Measurements from ENCODE around the gene GPBAR1.
A peak's percentile ranks its signal among the peaks of the same experiment; 100 is the strongest.

The GPBAR1 gene

GRCh38 chr2:218219934-218220333 lies 40.9 kb upstream of the GPBAR1 start:
- H3K79me2 ChIP-seq (ENCODE audit: low read length): peaks cover 87% of the 10 kb centered on the region
- peak; percentile 23 for DNase-seq
- peak overlapping the region; percentile 88 for H3K4me2 ChIP-seq (ENCODE audit: low read depth, low read length)
- peaks cover 11% of the 10 kb centered on the region; the same call in 1 of the 2 replicates for H4K20me1 ChIP-seq (ENCODE audit: insufficient read depth, low read length)
- H3K4me1 ChIP-seq (ENCODE audit: low read length): peaks cover 51% of the 10 kb centered on the region
- H3K27me3 ChIP-seq (replicated peaks; ENCODE audit: insufficient read depth, low read length): no peaks in the 10 kb centered on the region
- H3K9ac ChIP-seq (ENCODE audit: low read length): peak overlapping the region; percentile 92; the same call in 1 of the 2 replicates
- no peaks in the 10 kb centered on the region for H3K9me2 ChIP-seq (replicated peaks; ENCODE audit: insufficient read depth, low read length)
- no peak for TF ChIP-seq EZH2phosphoT487 (IDR thresholded peaks at IDR 0.05; ENCODE audit: low read length)
- TF ChIP-seq EZH2 (optimal IDR thresholded peaks at IDR 0.05; ENCODE audit: low read depth, low read length): no peak
- TF ChIP-seq CTCF (IDR thresholded peaks at IDR 0.05; ENCODE audit: low read length): no peak
- H2AFZ ChIP-seq (ENCODE audit: low read length): no peak overlapping the region
- peaks cover 14% of the 10 kb centered on the region; the same call in 1 of the 2 replicates for H3K36me3 ChIP-seq (replicated peaks; ENCODE audit: insufficient read depth, low read length)
- H3K9me3 ChIP-seq (replicated peaks; ENCODE audit: insufficient read depth, low read length): no peaks in the 10 kb centered on the region
- H3F3A ChIP-seq (ENCODE audit: insufficient read depth, low read length): peaks cover 81% of the 10 kb centered on the region
- peak overlapping the region; percentile 94 for H3K4me3 ChIP-seq (ENCODE audit: low read length)
- peak overlapping the region; percentile 85 for H3K27ac ChIP-seq (ENCODE audit: low read length)

- peaks cover 84% of the 10 kb centered on the region for H3F3A ChIP-seq (ENCODE audit: insufficient read depth, low read length)
- H3K27ac ChIP-seq (ENCODE audit: low read length): peak overlapping the region; percentile 85; the same call in 1 of the 2 replicates
Observed at GRCh38 chr2:218221000-218221399, 39.8 kb upstream of the GPBAR1 start.

GRCh38 chr2:218223046-218223445 lies 37.8 kb upstream of the GPBAR1 start:
- Histone ChIP-seq H3K9ac (ENCODE audit: low read length) (no peak overlapping the region), H3K27ac (ENCODE audit: low read length) (peak overlapping the region; percentile 85; the same call in 1 of the 2 replicates), H4K20me1 (ENCODE audit: insufficient read depth, low read length) (peaks cover 11% of the 10 kb centered on the region; the same call in 1 of the 2 replicates), H3K4me2 (ENCODE audit: low read depth, low read length) (peak overlapping the region; percentile 88; the same call in 1 of the 2 replicates), H3K9me2 (replicated peaks; ENCODE audit: insufficient read depth, low read length) (no peaks in the 10 kb centered on the region), H3F3A (ENCODE audit: insufficient read depth, low read length) (peaks cover 83% of the 10 kb centered on the region), H3K36me3 (replicated peaks; ENCODE audit: insufficient read depth, low read length) (peaks cover 14% of the 10 kb centered on the region; the same call in 1 of the 2 replicates), H3K9me3 (replicated peaks; ENCODE audit: insufficient read depth, low read length) (no peaks in the 10 kb centered on the region), H2AFZ (ENCODE audit: low read length) (no peak overlapping the region), H3K4me3 (ENCODE audit: low read length) (no peak overlapping the region), H3K27me3 (replicated peaks; ENCODE audit: insufficient read depth, low read length) (no peaks in the 10 kb centered on the region), H3K79me2 (ENCODE audit: low read length) (peaks cover 99% of the 10 kb centered on the region), H3K4me1 (ENCODE audit: low read length) (peaks cover 66% of the 10 kb centered on the region)
- no peak for DNase-seq
- TF ChIP-seq EZH2phosphoT487 (IDR thresholded peaks at IDR 0.05; ENCODE audit: low read length) (no peak), EZH2 (optimal IDR thresholded peaks at IDR 0.05; ENCODE audit: low read depth, low read length) (no peak), CTCF (IDR thresholded peaks at IDR 0.05; ENCODE audit: low read length) (no peak)

More at GRCh38 chr2:218221000-218221399, 39.8 kb upstream of the GPBAR1 start:
- peak overlapping the region; percentile 94 for H3K4me3 ChIP-seq (ENCODE audit: low read length)
- H3K9ac ChIP-seq (ENCODE audit: low read length): peak overlapping the region; percentile 92; the same call in 1 of the 2 replicates
- peaks cover 14% of the 10 kb centered on the region; the same call in 1 of the 2 replicates for H3K36me3 ChIP-seq (replicated peaks; ENCODE audit: insufficient read depth, low read length)
- peak overlapping the region; percentile 88 for H3K4me2 ChIP-seq (ENCODE audit: low read depth, low read length)
- no peak for DNase-seq
- H3K4me1 ChIP-seq (ENCODE audit: low read length): peaks cover 58% of the 10 kb centered on the region
- no peak overlapping the region for H2AFZ ChIP-seq (ENCODE audit: low read length)
- H3K9me3 ChIP-seq (replicated peaks; ENCODE audit: insufficient read depth, low read length): no peaks in the 10 kb centered on the region
- peaks cover 98% of the 10 kb centered on the region for H3K79me2 ChIP-seq (ENCODE audit: low read length)
- peaks cover 11% of the 10 kb centered on the region; the same call in 1 of the 2 replicates for H4K20me1 ChIP-seq (ENCODE audit: insufficient read depth, low read length)
- TF ChIP-seq CTCF (IDR thresholded peaks at IDR 0.05; ENCODE audit: low read length) (no peak), EZH2phosphoT487 (IDR thresholded peaks at IDR 0.05; ENCODE audit: low read length) (no peak), EZH2 (optimal IDR thresholded peaks at IDR 0.05; ENCODE audit: low read depth, low read length) (no peak)
- H3K9me2 ChIP-seq (replicated peaks; ENCODE audit: insufficient read depth, low read length): no peaks in the 10 kb centered on the region
- H3K27me3 ChIP-seq (replicated peaks; ENCODE audit: insufficient read depth, low read length): no peaks in the 10 kb centered on the region
